ENCODE data around the gene ZRANB3. TPM values are rescaled to one million over a fixed set of nuclear protein-coding genes. Genes with fewer than 3 reads are reported as not detected.

Gene ZRANB3
- total and polyA plus RNA-seq, 2 experiments from 2014 or later, result 10.5 to 16.8 TPM

DNA sequence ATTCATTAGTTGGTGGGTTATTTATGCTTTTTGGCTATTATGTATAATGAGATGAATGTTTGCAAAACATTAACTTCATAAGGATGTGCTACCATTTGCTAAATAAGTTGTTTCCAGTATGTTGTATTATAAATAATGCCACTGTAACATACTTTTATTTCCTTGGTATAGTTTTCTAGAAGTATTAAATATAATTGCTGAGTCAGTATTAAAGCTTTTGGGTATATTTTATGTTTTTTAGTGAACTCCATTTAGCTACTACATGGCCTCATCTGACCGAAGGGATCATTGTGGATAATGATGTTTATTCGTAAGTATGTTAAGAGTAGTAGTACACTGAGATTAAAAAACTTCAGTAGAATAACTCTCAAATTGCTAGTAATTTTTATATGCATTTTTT lies 405.1 kb downstream of the ZRANB3 start:
- Histone ChIP-seq H3F3A (replicated peaks; ENCODE audit: low read depth) (no peaks in the 10 kb centered on the region), H3K4me2 (no peak overlapping the region), H3K9me2 (ENCODE audit: insufficient read depth) (no peaks in the 10 kb centered on the region), H4K20me1 (replicated peaks; ENCODE audit: insufficient read depth) (0 out of 2 replicates have a peak, but pooled peaks cover 5% of the 10 kb centered on the region), H3K27ac (ENCODE audit: low read depth) (no peak overlapping the region), H3K27me3 (ENCODE audit: insufficient read depth) (no peaks in the 10 kb centered on the region), H3K36me3 (ENCODE audit: insufficient read depth) (no peaks in the 10 kb centered on the region; the same call in 1 of the 2 replicates), H3K79me2 (replicated peaks; ENCODE audit: insufficient read depth) (no peaks in the 10 kb centered on the region), H3K4me1 (ENCODE audit: insufficient read depth) (no peaks in the 10 kb centered on the region), H2AFZ (no peak overlapping the region), H3K4me3 (no peak overlapping the region)
- DNase-seq (ENCODE audit: low spot score) (no peak), ATAC-seq (no peak)
- Mint-ChIP-seq H3K4me1 (no peaks in the 10 kb centered on the region), H3K4me3 (no peak overlapping the region), H3K36me3 (ENCODE audit: low read depth) (peaks cover 18% of the 10 kb centered on the region), H3K27ac (no peak overlapping the region), H3K27me3 (ENCODE audit: insufficient read depth, low read depth, poor library complexity) (no peaks in the 10 kb centered on the region), H3K9me3 (no peaks in the 10 kb centered on the region)
- TF ChIP-seq ZNF331 (CRISPR knock-in tag; IDR thresholded peaks at IDR 0.05; ENCODE audit: low read depth) (no peak), NANOG (IDR thresholded peaks at IDR 0.05; ENCODE audit: borderline replicate concordance) (no peak), CREB1 (CRISPR knock-in tag; IDR thresholded peaks at IDR 0.05; ENCODE audit: low read depth) (no peak), EZH2phosphoT487 (IDR thresholded peaks at IDR 0.05; ENCODE audit: unreplicated experiment) (no peak), CTCF (conservative IDR thresholded peaks at IDR 0.05; ENCODE audit: low read depth in 2 of 2) (no peak), EZH2 (IDR thresholded peaks at IDR 0.05; ENCODE audit: low read depth, unreplicated experiment) (no peak)

- H3K4me1 ChIP-seq (ENCODE audit: insufficient read depth), result no peaks in the 10 kb centered on the region
- no peaks in the 10 kb centered on the region for H3F3A ChIP-seq (replicated peaks; ENCODE audit: low read depth)
- H3K27ac ChIP-seq (ENCODE audit: low read depth), result no peak overlapping the region
- DNase-seq (ENCODE audit: low spot score), result no peak
- H3K36me3 ChIP-seq (ENCODE audit: insufficient read depth), result no peaks in the 10 kb centered on the region
- Mint-ChIP-seq H3K36me3 (ENCODE audit: low read depth) (peaks cover 14% of the 10 kb centered on the region), H3K27ac (no peak overlapping the region), H3K4me3 (no peak overlapping the region), H3K4me1 (no peaks in the 10 kb centered on the region), H3K9me3 (no peaks in the 10 kb centered on the region), H3K27me3 (ENCODE audit: insufficient read depth, low read depth, poor library complexity) (no peaks in the 10 kb centered on the region)
- no peaks in the 10 kb centered on the region for H3K79me2 ChIP-seq (replicated peaks; ENCODE audit: insufficient read depth)
- 0 out of 2 replicates have a peak, but pooled peaks cover 5% of the 10 kb centered on the region for H4K20me1 ChIP-seq (replicated peaks; ENCODE audit: insufficient read depth)
- H3K9me2 ChIP-seq (ENCODE audit: insufficient read depth), result no peaks in the 10 kb centered on the region
- ATAC-seq, result no peak
- H3K4me3 ChIP-seq, result no peak overlapping the region
- no peaks in the 10 kb centered on the region for H3K27me3 ChIP-seq (ENCODE audit: insufficient read depth)
- H3K4me2 ChIP-seq, result no peak overlapping the region
- H2AFZ ChIP-seq, result no peak overlapping the region
- TF ChIP-seq ETS1 (IDR thresholded peaks at IDR 0.05) (no peak), NANOG (IDR thresholded peaks at IDR 0.05; ENCODE audit: borderline replicate concordance) (no peak), STAT1 (IDR thresholded peaks at IDR 0.05; ENCODE audit: unreplicated experiment) (no peak), ZNF331 (CRISPR knock-in tag; IDR thresholded peaks at IDR 0.05; ENCODE audit: low read depth) (no peak), EZH2phosphoT487 (IDR thresholded peaks at IDR 0.05; ENCODE audit: unreplicated experiment) (no peak), ZNF114 (CRISPR knock-in tag; IDR thresholded peaks at IDR 0.05) (no peak), REST (IDR thresholded peaks at IDR 0.05; ENCODE audit: unreplicated experiment) (no peak), JUNB (IDR thresholded peaks at IDR 0.05; ENCODE audit: unreplicated experiment) (no peak), EZH2 (IDR thresholded peaks at IDR 0.05; ENCODE audit: low read depth, unreplicated experiment) (no peak)
These were observed 405.8 kb downstream of the ZRANB3 start for GRCh38 chr2:135124924-135125886.

Data from GM23338 (cell line).